Measurements from ENCODE around the gene HMGB2.

The HMGB2 gene

GRCh38 chr4:173288698-173289352 lies 45.3 kb downstream of the HMGB2 start:
- DNase-seq, result no peak

- DNase-seq, result peak in 20 of 51 donors; percentile 3 to 59 (median 12)
Observed at GRCh38 chr4:173288296-173288695, 45.9 kb downstream of the HMGB2 start.

GRCh38 chr4:173287486-173287885 lies 46.7 kb downstream of the HMGB2 start:
- no peak for DNase-seq

- no peak for DNase-seq
Observed at GRCh38 chr4:173284463-173284862, 49.7 kb downstream of the HMGB2 start.

GRCh38 chr4:173282626-173283025 lies 51.5 kb downstream of the HMGB2 start:
- DNase-seq, result no peak

- DNase-seq, result no peak
Observed at GRCh38 chr4:173282256-173282562, 51.9 kb downstream of the HMGB2 start.

GRCh38 chr4:173281406-173282255 lies 52.5 kb downstream of the HMGB2 start:
- peak in 3 of 51 donors; percentile 7 to 19 (median 9) for DNase-seq

All from hypothalamus (tissue), 51 donors.